SK-N-SH treated with all-trans-retinoic acid at 6 μM for 48 hours (cell line): ENCODE data around the gene METRNL.

Source experiments
- ARNTL ChIP-seq: fragments of 450-650 bp; formaldehyde crosslinking; IDR thresholded peaks from 2 replicates; pipeline ENCODE4 v1.5.0; 2020; ENCODE audit warnings: low read depth, mild to moderate bottlenecking, moderate library complexity, borderline replicate concordance
- CREB5 ChIP-seq: fragments of 250-450 bp; sonication (Bioruptor Pico); IDR thresholded peaks from 2 replicates; pipeline ENCODE4 v1.5.1; 2020; ENCODE audit warnings: low read depth, mild to moderate bottlenecking, moderate library complexity
- CSDC2 ChIP-seq: fragments of 250-450 bp; sonication (Bioruptor Pico); IDR thresholded peaks from 2 replicates; pipeline ENCODE4 v1.5.0; 2020; ENCODE audit warnings: mild to moderate bottlenecking, moderate library complexity
- OSR1 ChIP-seq: fragments of 250-450 bp; sonication (Bioruptor Pico); IDR thresholded peaks from 2 replicates; pipeline ENCODE4 v1.8.0; 2022; ENCODE audit warnings: moderate library complexity, mild to moderate bottlenecking, inconsistent platforms
- PATZ1 ChIP-seq: fragments of 250-450 bp; sonication (Bioruptor Pico); IDR thresholded peaks from 2 replicates; pipeline ENCODE4 v1.8.0; 2020; ENCODE audit warnings: mild to moderate bottlenecking, moderate library complexity, borderline replicate concordance
- POU6F1 ChIP-seq: fragments of 250-450 bp; sonication (Bioruptor Pico); IDR thresholded peaks from 2 replicates; pipeline ENCODE4 v1.8.0; 2021; ENCODE audit warnings: low read depth, mild to moderate bottlenecking, moderate library complexity, borderline replicate concordance
- PPARA ChIP-seq: fragments of 250-450 bp; sonication (Bioruptor Pico); IDR thresholded peaks from 2 replicates; pipeline ENCODE4 v1.5.0; 2020; ENCODE audit warnings: mild to moderate bottlenecking, borderline replicate concordance
- RARB ChIP-seq: fragments of 250-450 bp; sonication (Bioruptor Pico); IDR thresholded peaks from 2 replicates; pipeline ENCODE4 v1.8.0; 2021; ENCODE audit warnings: mild to moderate bottlenecking, moderate library complexity
- TCF4 ChIP-seq: fragments of 250-450 bp; sonication (Bioruptor Pico); IDR thresholded peaks from 2 replicates; pipeline ENCODE4 v1.8.0; 2021; ENCODE audit warnings: mild to moderate bottlenecking, moderate library complexity, borderline replicate concordance
- ZFP3 ChIP-seq: fragments of 250-450 bp; sonication (Bioruptor Pico); IDR thresholded peaks from 2 replicates; pipeline ENCODE4 v1.5.0; 2020; ENCODE audit warnings: mild to moderate bottlenecking, moderate library complexity
- ZNF8 ChIP-seq: fragments of 450-650 bp; formaldehyde crosslinking; IDR thresholded peaks from 2 replicates; pipeline ENCODE4 v1.5.0; 2020; ENCODE audit warnings: mild to moderate bottlenecking, moderate library complexity

DNA sequence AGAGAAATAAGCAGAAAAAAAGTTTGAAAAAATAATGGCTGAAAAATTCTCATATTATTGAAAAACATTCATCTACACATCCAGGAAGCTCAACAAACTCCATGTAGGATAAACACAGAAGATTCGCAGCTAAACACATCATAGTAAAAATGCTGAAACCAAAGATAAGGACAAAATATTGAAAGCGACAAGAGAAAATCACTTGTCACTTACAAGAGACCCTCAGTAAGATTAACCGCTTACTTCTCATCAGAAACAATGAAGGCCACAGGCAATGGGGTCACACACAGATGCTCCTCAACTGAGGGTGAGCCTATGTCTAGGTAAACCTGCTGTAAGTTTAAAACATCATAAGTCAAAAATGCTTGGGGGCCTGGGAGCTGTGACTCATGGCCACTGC, 38.1 kb upstream of the METRNL start:
- TF ChIP-seq ZFP3 (CRISPR knock-in tag) = no peak
- TF ChIP-seq CREB5 (CRISPR knock-in tag) = no peak
- no peak for TF ChIP-seq PATZ1 (CRISPR knock-in tag)
- TF ChIP-seq ZNF8 (CRISPR knock-in tag) = no peak
- TF ChIP-seq TCF4 (CRISPR knock-in tag) = no peak
- no peak for TF ChIP-seq CSDC2 (CRISPR knock-in tag)
- TF ChIP-seq RARB = no peak
- no peak for TF ChIP-seq OSR1
- no peak for TF ChIP-seq PPARA (CRISPR knock-in tag)
- no peak for TF ChIP-seq POU6F1 (CRISPR knock-in tag)
- no peak for TF ChIP-seq ARNTL (CRISPR knock-in tag)
